Neural progenitor cell (in vitro differentiated cells): Measurements from ENCODE around the gene SRPK3. TPM values are rescaled to one million over a fixed set of nuclear protein-coding genes. Genes with fewer than 3 reads are reported as not detected.
"Not testable (repeated sequence)": the region's sequence is repeated elsewhere in the genome, so short reads cannot be mapped to it uniquely, and the experiment has no call there.

Source experiments
- DNase-seq: peaks from one replicate; pipeline ENCODE4 v3.0.0-alpha.2; 2016; ENCODE audit warnings: low spot score
- H2AFZ ChIP-seq: fragments of 200-600 bp; sonication (generic); replicated peaks from 2 replicates; pipeline ENCODE4 v1.6.1; 2016; ENCODE audit warnings: antibody characterized with exemption
- H3F3A ChIP-seq: fragments of 200-600 bp; sonication (generic); 2 replicates; pipeline ENCODE4 v1.6.1; 2016; ENCODE audit warnings: antibody characterized with exemption, low read depth
- H3K27ac ChIP-seq: fragments of 200-600 bp; sonication (generic); 2 replicates; pipeline ENCODE4 v1.5.1; 2016; ENCODE audit warnings: mild to moderate bottlenecking
- H3K27me3 ChIP-seq: fragments of 200-600 bp; sonication (generic); 2 replicates; pipeline ENCODE4 v1.6.1; 2016; ENCODE audit warnings: mild to moderate bottlenecking, moderate library complexity
- H3K36me3 ChIP-seq: fragments of 200-600 bp; sonication (generic); 2 replicates; pipeline ENCODE4 v1.5.1; 2016
- H3K4me1 ChIP-seq: fragments of 200-600 bp; sonication (generic); 2 replicates; pipeline ENCODE4 v1.6.1; 2016; ENCODE audit warnings: mixed run types
- H3K4me2 ChIP-seq: fragments of 200-600 bp; sonication (generic); 2 replicates; pipeline ENCODE4 v1.6.1; 2016
- H3K4me3 ChIP-seq: fragments of 200-600 bp; sonication (generic); 2 replicates; pipeline ENCODE4 v1.5.1; 2016
- H3K79me2 ChIP-seq: fragments of 200-600 bp; sonication (generic); 2 replicates; pipeline ENCODE4 v1.6.1; 2016; ENCODE audit warnings: low read depth
- H3K9ac ChIP-seq: fragments of 200-600 bp; sonication (generic); 2 replicates; pipeline ENCODE4 v1.6.1; 2016
- H3K9me3 ChIP-seq: fragments of 200-600 bp; sonication (generic); 2 replicates; pipeline ENCODE4 v1.5.1; 2016; ENCODE audit warnings: low read depth
- H4K20me1 ChIP-seq: fragments of 200-600 bp; sonication (generic); 2 replicates; pipeline ENCODE4 v1.6.1; 2016; ENCODE audit warnings: low read depth
- H3K27ac Mint-ChIP-seq: 3 replicates; pipeline ENCODE4 v1.8.0; 2021; ENCODE audit warnings: mixed read lengths
- H3K27me3 Mint-ChIP-seq: 2 replicates; pipeline ENCODE4 v1.8.0; 2022; ENCODE audit warnings: low read depth, mild to moderate bottlenecking, inconsistent platforms, moderate library complexity, mixed read lengths; ENCODE audit not compliant: insufficient read depth
- H3K36me3 Mint-ChIP-seq: 3 replicates; pipeline ENCODE4 v1.8.0; 2021; ENCODE audit warnings: mixed read lengths
- H3K4me1 Mint-ChIP-seq: 3 replicates; pipeline ENCODE4 v1.8.0; 2021; ENCODE audit warnings: mixed read lengths
- H3K4me3 Mint-ChIP-seq: 3 replicates; pipeline ENCODE4 v1.8.0; 2021; ENCODE audit warnings: mild to moderate bottlenecking, moderate library complexity, mixed read lengths
- H3K9me3 Mint-ChIP-seq: 3 replicates; pipeline ENCODE4 v1.8.0; 2020; ENCODE audit warnings: mixed read lengths
- EZH2 ChIP-seq: fragments of 200-600 bp; sonication (generic); IDR thresholded peaks from 2 replicates; pipeline ENCODE4 v1.6.1; 2017; ENCODE audit warnings: antibody characterized with exemption, mild to moderate bottlenecking, moderate library complexity
- EZH2phosphoT487 ChIP-seq: fragments of 200-600 bp; sonication (generic); IDR thresholded peaks from 2 replicates; pipeline ENCODE4 v1.6.1; 2017; ENCODE audit warnings: antibody characterized with exemption
- total RNA-seq: library from RNA; depleted of rRNA; stranded (reverse); fragments of >200 nt; gene quantifications from 2 replicates; pipeline ENCODE4 v1.2.3, GENCODE V29; 2015; ENCODE audit warnings: low replicate concordance
- TF ChIP-seq, protein P1 (sequence below): fragments of 200-600 bp; sonication (generic); IDR thresholded peaks from 2 replicates; pipeline ENCODE4 v1.5.1; 2017; ENCODE audit warnings: antibody characterized with exemption, mild to moderate bottlenecking

Gene SRPK3
- total RNA-seq, 1 donor from 2014 or later = not detected

DNA sequence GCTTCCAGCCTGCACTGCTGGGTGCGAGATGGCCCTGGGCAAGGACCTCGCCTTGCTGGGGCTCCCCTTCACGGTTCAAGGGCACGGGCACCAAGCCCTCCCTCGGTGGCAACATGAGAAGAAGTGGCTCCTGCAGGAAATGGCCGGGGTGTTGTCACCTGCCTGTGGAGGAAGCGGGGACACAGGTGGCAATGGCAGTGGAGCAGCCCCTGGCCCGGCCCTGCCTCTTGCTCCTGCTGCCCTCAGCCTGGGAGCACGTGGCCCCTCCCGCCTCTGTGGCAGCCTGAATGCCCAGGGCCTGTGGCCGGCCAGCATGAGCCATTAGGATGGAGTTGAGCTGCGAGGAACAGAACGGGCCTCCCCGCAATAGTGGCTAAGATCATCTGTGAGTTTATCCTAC lies 39.4 kb upstream of the SRPK3 start:
- H3K36me3 ChIP-seq = no peaks in the 10 kb centered on the region
- Mint-ChIP-seq H3K36me3 (no peaks in the 10 kb centered on the region), H3K9me3 (peaks cover 14% of the 10 kb centered on the region), H3K27ac (no peak overlapping the region), H3K4me1 (peaks cover 12% of the 10 kb centered on the region), H3K27me3 (no peaks in the 10 kb centered on the region), H3K4me3 (no peak overlapping the region)
- no peak overlapping the region for H3K9ac ChIP-seq
- no peaks in the 10 kb centered on the region for H3K27me3 ChIP-seq
- DNase-seq = no peak
- H4K20me1 ChIP-seq = no peaks in the 10 kb centered on the region
- TF ChIP-seq, protein P1, sequence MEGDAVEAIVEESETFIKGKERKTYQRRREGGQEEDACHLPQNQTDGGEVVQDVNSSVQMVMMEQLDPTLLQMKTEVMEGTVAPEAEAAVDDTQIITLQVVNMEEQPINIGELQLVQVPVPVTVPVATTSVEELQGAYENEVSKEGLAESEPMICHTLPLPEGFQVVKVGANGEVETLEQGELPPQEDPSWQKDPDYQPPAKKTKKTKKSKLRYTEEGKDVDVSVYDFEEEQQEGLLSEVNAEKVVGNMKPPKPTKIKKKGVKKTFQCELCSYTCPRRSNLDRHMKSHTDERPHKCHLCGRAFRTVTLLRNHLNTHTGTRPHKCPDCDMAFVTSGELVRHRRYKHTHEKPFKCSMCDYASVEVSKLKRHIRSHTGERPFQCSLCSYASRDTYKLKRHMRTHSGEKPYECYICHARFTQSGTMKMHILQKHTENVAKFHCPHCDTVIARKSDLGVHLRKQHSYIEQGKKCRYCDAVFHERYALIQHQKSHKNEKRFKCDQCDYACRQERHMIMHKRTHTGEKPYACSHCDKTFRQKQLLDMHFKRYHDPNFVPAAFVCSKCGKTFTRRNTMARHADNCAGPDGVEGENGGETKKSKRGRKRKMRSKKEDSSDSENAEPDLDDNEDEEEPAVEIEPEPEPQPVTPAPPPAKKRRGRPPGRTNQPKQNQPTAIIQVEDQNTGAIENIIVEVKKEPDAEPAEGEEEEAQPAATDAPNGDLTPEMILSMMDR = no peak
- no peak for TF ChIP-seq EZH2phosphoT487
- no peak for TF ChIP-seq EZH2
- no peak overlapping the region for H2AFZ ChIP-seq
- H3K9me3 ChIP-seq = no peaks in the 10 kb centered on the region
- H3K79me2 ChIP-seq = no peaks in the 10 kb centered on the region
- no peaks in the 10 kb centered on the region for H3K4me1 ChIP-seq
- no peak overlapping the region for H3K27ac ChIP-seq
- no peak overlapping the region for H3K4me3 ChIP-seq
- no peaks in the 10 kb centered on the region for H3F3A ChIP-seq
- H3K4me2 ChIP-seq = no peak overlapping the region

GRCh38 chrX:153742111-153742510 lies 38.7 kb upstream of the SRPK3 start:
- peaks cover 12% of the 10 kb centered on the region for H3K4me1 Mint-ChIP-seq
- H3K4me3 ChIP-seq, H3K27ac Mint-ChIP-seq, H3K79me2 ChIP-seq, H3K27me3 Mint-ChIP-seq, H3K27ac ChIP-seq, H3K4me2 ChIP-seq, H2AFZ ChIP-seq, DNase-seq, H3K9me3 ChIP-seq, H3K9ac ChIP-seq, H3K27me3 ChIP-seq, H3F3A ChIP-seq, H3K4me3 Mint-ChIP-seq, H4K20me1 ChIP-seq, H3K36me3 Mint-ChIP-seq, H3K36me3 ChIP-seq, H3K4me1 ChIP-seq: not testable (repeated sequence)
- peaks cover 13% of the 10 kb centered on the region for H3K9me3 Mint-ChIP-seq

- peak overlapping the region; percentile 73 for H3K4me2 ChIP-seq
- not testable (repeated sequence) for H3K9ac ChIP-seq, H3K27ac ChIP-seq, H3K27me3 Mint-ChIP-seq, H3K79me2 ChIP-seq, DNase-seq, H3K27me3 ChIP-seq, H4K20me1 ChIP-seq, H3F3A ChIP-seq, H3K27ac Mint-ChIP-seq, H2AFZ ChIP-seq, H3K4me3 Mint-ChIP-seq, H3K9me3 ChIP-seq, H3K4me1 ChIP-seq, H3K36me3 Mint-ChIP-seq, H3K36me3 ChIP-seq
- peaks cover 12% of the 10 kb centered on the region for H3K4me1 Mint-ChIP-seq
- H3K4me3 ChIP-seq = peak overlapping the region; percentile 40
- peaks cover 15% of the 10 kb centered on the region for H3K9me3 Mint-ChIP-seq
Measured at GRCh38 chrX:153742796-153743467, 37.9 kb upstream of the SRPK3 start.

GRCh38 chrX:153743468-153744209 lies 37.2 kb upstream of the SRPK3 start:
- not testable (repeated sequence) for H3K27me3 Mint-ChIP-seq, H4K20me1 ChIP-seq, H3F3A ChIP-seq, H3K36me3 Mint-ChIP-seq, H3K27me3 ChIP-seq, H3K36me3 ChIP-seq, H3K27ac Mint-ChIP-seq, H2AFZ ChIP-seq, H3K27ac ChIP-seq, H3K4me1 Mint-ChIP-seq, H3K9me3 ChIP-seq, H3K9ac ChIP-seq, H3K4me3 Mint-ChIP-seq, H3K4me1 ChIP-seq, H3K79me2 ChIP-seq
- TF ChIP-seq, protein P1 = peak; percentile 33
- H3K4me3 ChIP-seq = peak overlapping the region; percentile 40
- peak overlapping the region; percentile 73 for H3K4me2 ChIP-seq
- H3K9me3 Mint-ChIP-seq = peaks cover 12% of the 10 kb centered on the region
- peak; percentile 45 for DNase-seq
